ENCODE measurements around the gene CCDC85A. TPM values are rescaled to one million over a fixed set of nuclear protein-coding genes. Genes with fewer than 3 reads are reported as not detected.

Gene CCDC85A
- total RNA-seq, 1 experiment from 2014 or later = 1.1 TPM

GRCh38 chr2:56169521-56169920 lies 14.3 kb upstream of the CCDC85A start:
- no peak overlapping the region for H3K27ac ChIP-seq (ENCODE audit: low read length)
- H3K4me1 ChIP-seq (ENCODE audit: insufficient read depth, low read length) = peaks cover 10% of the 10 kb centered on the region
- H3K9ac ChIP-seq (ENCODE audit: low read length) = no peak overlapping the region
- H4K20me1 ChIP-seq (ENCODE audit: low read length) = no peaks in the 10 kb centered on the region
- H3F3A ChIP-seq (ENCODE audit: low read length, unreplicated experiment) = no peaks in the 10 kb centered on the region
- CTCF ChIA-PET = no interaction called here
- H2AFZ ChIP-seq (ENCODE audit: low read length) = no peak overlapping the region
- H3K9me3 ChIP-seq (ENCODE audit: low read length) = no peaks in the 10 kb centered on the region
- intact Hi-C loops (cut with micrococcal nuclease) = no loop called here
- no peak overlapping the region for H3K4me2 ChIP-seq (ENCODE audit: low read length)
- POLR2A ChIA-PET (ENCODE audit: unreplicated experiment) = no interaction called here
- H3K79me2 ChIP-seq (ENCODE audit: low read length) = no peaks in the 10 kb centered on the region
- no peak for DNase-seq
- no peak overlapping the region for H3K4me3 ChIP-seq (ENCODE audit: low read length)
- no peak for TF ChIP-seq EZH2 (IDR thresholded peaks at IDR 0.05; ENCODE audit: low read length, unreplicated experiment)
- no peak for TF ChIP-seq EZH2phosphoT487 (IDR thresholded peaks at IDR 0.05; ENCODE audit: borderline replicate concordance, low read length)
- no peak for TF ChIP-seq CTCF (conservative IDR thresholded peaks at IDR 0.05; ENCODE audit: low read depth, low read length)
- no peaks in the 10 kb centered on the region for H3K9me2 ChIP-seq (replicated peaks; ENCODE audit: low read length)
- H3K36me3 ChIP-seq (ENCODE audit: low read depth, low read length) = no peaks in the 10 kb centered on the region
- peaks cover 38% of the 10 kb centered on the region for H3K27me3 ChIP-seq (ENCODE audit: low read length)
- BruUV-seq (replicated peaks) = no TSS peak
- ATAC-seq = no peak

- H4K20me1 ChIP-seq (ENCODE audit: low read length) = no peaks in the 10 kb centered on the region
- no peaks in the 10 kb centered on the region for H3F3A ChIP-seq (ENCODE audit: low read length, unreplicated experiment)
- no peaks in the 10 kb centered on the region for H3K36me3 ChIP-seq (ENCODE audit: low read depth, low read length)
- H3K27ac ChIP-seq (ENCODE audit: low read length) = no peak overlapping the region
- ATAC-seq (no peak), DNase-seq (no peak)
- H3K9me2 ChIP-seq (replicated peaks; ENCODE audit: low read length) = no peaks in the 10 kb centered on the region
- H3K79me2 ChIP-seq (ENCODE audit: low read length) = no peaks in the 10 kb centered on the region
- intact Hi-C loops (cut with micrococcal nuclease) = no loop called here
- H3K4me2 ChIP-seq (ENCODE audit: low read length) = no peak overlapping the region
- ChIA-PET CTCF (no interaction called here), POLR2A (ENCODE audit: unreplicated experiment) (no interaction called here)
- peaks cover 38% of the 10 kb centered on the region for H3K27me3 ChIP-seq (ENCODE audit: low read length)
- BruUV-seq (replicated peaks) = no TSS peak
- TF ChIP-seq CTCF (conservative IDR thresholded peaks at IDR 0.05; ENCODE audit: low read depth, low read length) (no peak), EZH2 (IDR thresholded peaks at IDR 0.05; ENCODE audit: low read length, unreplicated experiment) (no peak), EZH2phosphoT487 (IDR thresholded peaks at IDR 0.05; ENCODE audit: borderline replicate concordance, low read length) (no peak)
- no peak overlapping the region for H3K9ac ChIP-seq (ENCODE audit: low read length)
- H3K4me1 ChIP-seq (ENCODE audit: insufficient read depth, low read length) = peaks cover 10% of the 10 kb centered on the region
- H3K4me3 ChIP-seq (ENCODE audit: low read length) = no peak overlapping the region
- H3K9me3 ChIP-seq (ENCODE audit: low read length) = no peaks in the 10 kb centered on the region
- no peak overlapping the region for H2AFZ ChIP-seq (ENCODE audit: low read length)
Measured at GRCh38 chr2:56170504-56170903, 13.3 kb upstream of the CCDC85A start.

GRCh38 chr2:56170988-56171387 lies 12.8 kb upstream of the CCDC85A start:
- ATAC-seq = no peak
- Histone ChIP-seq H4K20me1 (ENCODE audit: low read length) (no peaks in the 10 kb centered on the region), H3K9me3 (ENCODE audit: low read length) (no peaks in the 10 kb centered on the region), H3F3A (ENCODE audit: low read length, unreplicated experiment) (no peaks in the 10 kb centered on the region), H3K9ac (ENCODE audit: low read length) (no peak overlapping the region), H3K79me2 (ENCODE audit: low read length) (no peaks in the 10 kb centered on the region), H2AFZ (ENCODE audit: low read length) (no peak overlapping the region), H3K4me2 (ENCODE audit: low read length) (no peak overlapping the region), H3K9me2 (replicated peaks; ENCODE audit: low read length) (no peaks in the 10 kb centered on the region), H3K27ac (ENCODE audit: low read length) (no peak overlapping the region), H3K4me1 (ENCODE audit: insufficient read depth, low read length) (peaks cover 10% of the 10 kb centered on the region), H3K27me3 (ENCODE audit: low read length) (peaks cover 38% of the 10 kb centered on the region), H3K4me3 (ENCODE audit: low read length) (no peak overlapping the region), H3K36me3 (ENCODE audit: low read depth, low read length) (no peaks in the 10 kb centered on the region)
- DNase-seq = no peak
- TF ChIP-seq EZH2phosphoT487 (IDR thresholded peaks at IDR 0.05; ENCODE audit: borderline replicate concordance, low read length) (no peak), CTCF (conservative IDR thresholded peaks at IDR 0.05; ENCODE audit: low read depth, low read length) (no peak), EZH2 (IDR thresholded peaks at IDR 0.05; ENCODE audit: low read length, unreplicated experiment) (no peak)
- no TSS peak for BruUV-seq (replicated peaks)
- POLR2A ChIA-PET (ENCODE audit: unreplicated experiment) = no interaction called here
- intact Hi-C loops (cut with micrococcal nuclease) = no loop called here
- CTCF ChIA-PET = no interaction called here
